AG09319 (cell line): ENCODE data around the gene MAP2K4.

Experiments used
- DNase-seq: peaks from one replicate; pipeline ENCODE4 v3.0.0-alpha.2; 2010; ENCODE audit warnings: low read depth; ENCODE audit errors: extremely low read depth
- TF ChIP-seq, protein P1 (sequence below): IDR thresholded peaks from 2 replicates; pipeline ENCODE4 v1.5.1; 2011; ENCODE audit warnings: low read depth, mild to moderate bottlenecking, inconsistent platforms, low read length, moderate library complexity

The MAP2K4 gene

GRCh38 chr17:11990363-11990983 is 30.2 kb upstream of the MAP2K4 start:
- TF ChIP-seq, protein P1, sequence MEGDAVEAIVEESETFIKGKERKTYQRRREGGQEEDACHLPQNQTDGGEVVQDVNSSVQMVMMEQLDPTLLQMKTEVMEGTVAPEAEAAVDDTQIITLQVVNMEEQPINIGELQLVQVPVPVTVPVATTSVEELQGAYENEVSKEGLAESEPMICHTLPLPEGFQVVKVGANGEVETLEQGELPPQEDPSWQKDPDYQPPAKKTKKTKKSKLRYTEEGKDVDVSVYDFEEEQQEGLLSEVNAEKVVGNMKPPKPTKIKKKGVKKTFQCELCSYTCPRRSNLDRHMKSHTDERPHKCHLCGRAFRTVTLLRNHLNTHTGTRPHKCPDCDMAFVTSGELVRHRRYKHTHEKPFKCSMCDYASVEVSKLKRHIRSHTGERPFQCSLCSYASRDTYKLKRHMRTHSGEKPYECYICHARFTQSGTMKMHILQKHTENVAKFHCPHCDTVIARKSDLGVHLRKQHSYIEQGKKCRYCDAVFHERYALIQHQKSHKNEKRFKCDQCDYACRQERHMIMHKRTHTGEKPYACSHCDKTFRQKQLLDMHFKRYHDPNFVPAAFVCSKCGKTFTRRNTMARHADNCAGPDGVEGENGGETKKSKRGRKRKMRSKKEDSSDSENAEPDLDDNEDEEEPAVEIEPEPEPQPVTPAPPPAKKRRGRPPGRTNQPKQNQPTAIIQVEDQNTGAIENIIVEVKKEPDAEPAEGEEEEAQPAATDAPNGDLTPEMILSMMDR: no peak
- no peak for DNase-seq

GRCh38 chr17:11991461-11991860 is 29.2 kb upstream of the MAP2K4 start:
- TF ChIP-seq, protein P1: no peak
- no peak for DNase-seq

DNA sequence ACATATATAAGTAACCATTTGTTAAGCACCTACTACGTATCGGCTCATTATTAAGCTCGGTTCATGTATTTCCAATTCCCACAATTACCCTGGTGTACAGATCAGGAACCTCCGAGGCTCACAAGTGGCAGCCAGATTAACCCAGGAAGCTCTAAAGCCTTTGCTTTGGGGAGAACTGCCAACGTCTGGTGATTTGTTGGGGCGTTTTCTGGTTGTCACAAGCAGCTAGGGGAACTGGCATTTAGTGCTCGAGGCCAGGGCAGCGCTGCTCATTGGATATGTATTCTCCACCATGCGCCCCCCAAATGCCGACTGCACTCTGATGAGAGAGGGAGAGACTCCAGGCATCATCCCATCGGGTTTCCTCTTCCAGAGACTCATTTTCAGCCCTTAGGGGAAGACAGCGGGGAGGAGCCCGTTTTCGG is 23.9 kb upstream of the MAP2K4 start:
- TF ChIP-seq, protein P1: no peak
- DNase-seq: no peak

GRCh38 chr17:11997147-11997971 is 23.3 kb upstream of the MAP2K4 start, which contains the start of gene ZNF18:
Gene ZNF18 (minus strand): TSS chr17:11997475. CDS start chr17:11992829, 4,646 bp downstream.
- peak; percentile 82 for DNase-seq
- TF ChIP-seq, protein P1: no peak

DNA sequence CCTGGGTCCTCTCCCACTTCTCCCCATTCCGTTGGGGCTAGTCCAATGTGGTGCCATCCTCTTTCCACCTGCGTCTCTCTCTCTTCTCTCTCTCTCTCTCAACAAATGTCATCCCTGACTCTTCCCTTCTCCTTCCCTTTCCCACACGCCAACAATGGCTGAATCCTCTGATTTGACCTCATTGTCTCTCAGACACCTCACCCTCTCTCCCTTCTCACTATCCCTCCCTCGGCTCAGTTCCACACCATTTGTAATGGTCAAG is 22.8 kb upstream of the MAP2K4 start:
- no peak for DNase-seq
- TF ChIP-seq, protein P1: no peak

DNA sequence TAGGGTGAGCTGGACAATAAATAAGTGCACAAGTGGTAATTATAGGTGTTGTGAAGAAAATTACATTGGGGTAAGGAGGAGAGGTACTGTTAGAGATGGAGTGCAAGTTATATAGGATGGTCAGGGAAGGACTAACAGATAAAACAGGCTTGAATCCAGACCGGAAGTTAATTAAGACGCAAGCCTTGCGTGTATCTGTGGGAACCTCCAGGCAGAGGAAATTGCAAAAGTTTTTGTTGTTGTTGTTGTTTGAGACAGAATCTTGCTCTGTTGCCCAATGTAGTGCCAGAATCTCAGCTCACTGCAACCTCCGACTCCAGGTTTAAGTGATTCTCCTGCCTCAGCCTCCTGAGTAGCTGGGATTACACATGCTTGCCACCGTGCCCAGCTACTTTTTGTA is 21.0 kb upstream of the MAP2K4 start:
- TF ChIP-seq, protein P1: no peak
- no peak for DNase-seq

GRCh38 chr17:12007466-12007865 is 13.2 kb upstream of the MAP2K4 start:
- TF ChIP-seq, protein P1: no peak
- DNase-seq: no peak
